Occipital lobe (tissue), 2 donors: ENCODE results near the gene BCL2. TPM values are rescaled to one million over a fixed set of nuclear protein-coding genes. Genes with fewer than 3 reads are reported as not detected.
"Not testable (repeated sequence)": the region's sequence is repeated elsewhere in the genome, so short reads cannot be mapped to it uniquely, and the experiment has no call there.

Experiments
- DNase-seq: peaks from one replicate; lab custom pipeline; 2025; lab: John Stamatoyannopoulos, UW
- total RNA-seq: library from RNA; depleted of rRNA; stranded (reverse); fragments of >200 nt; gene quantifications from one replicate; pipeline ENCODE4 v1.2.3, GENCODE V29; 2014

BCL2 gene
- 30.6 TPM for total RNA-seq

DNA sequence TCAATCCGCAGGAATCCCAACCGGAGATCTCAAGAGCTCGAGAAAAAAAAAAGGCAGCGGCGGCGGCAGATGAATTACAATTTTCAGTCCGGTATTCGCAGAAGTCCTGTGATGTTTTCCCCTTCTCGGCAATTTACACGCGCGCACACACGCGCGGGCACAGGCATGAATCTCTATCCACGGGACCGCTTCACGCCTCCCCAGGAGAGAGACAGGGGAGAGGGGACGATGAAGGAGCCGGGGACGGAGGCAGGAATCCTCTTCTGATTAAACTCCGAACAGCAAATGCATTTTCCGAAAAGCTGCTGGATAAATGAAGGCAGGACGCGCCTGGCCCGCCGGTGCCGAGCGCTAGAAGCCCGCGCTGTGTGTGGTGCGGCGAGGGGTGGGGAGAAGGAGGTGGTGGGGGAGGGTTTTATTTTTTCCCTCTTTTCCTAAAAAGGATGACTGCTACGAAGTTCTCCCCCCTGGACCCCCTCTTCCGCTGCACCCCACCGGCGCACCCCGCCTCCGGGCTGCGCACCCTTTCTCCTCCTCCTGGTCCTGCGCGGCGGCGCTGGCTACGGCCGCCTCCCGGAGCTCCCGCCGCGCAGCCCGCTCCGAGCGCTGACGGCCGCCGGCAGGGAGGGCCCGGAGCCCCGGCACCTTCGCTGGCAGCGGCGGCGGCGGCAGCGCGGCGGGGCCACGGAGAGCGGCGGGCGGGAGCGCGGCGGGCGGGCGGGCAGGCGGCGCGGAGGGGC, at the start of gene BCL2:
Gene BCL2 (minus strand): TSS at position 387 of the 740 bp plus-strand sequence.
- DNase-seq: peak; percentile 46

GRCh38 chr18:63368611-63369010, 49.0 kb upstream of the BCL2 start:
- no peak for DNase-seq

DNA sequence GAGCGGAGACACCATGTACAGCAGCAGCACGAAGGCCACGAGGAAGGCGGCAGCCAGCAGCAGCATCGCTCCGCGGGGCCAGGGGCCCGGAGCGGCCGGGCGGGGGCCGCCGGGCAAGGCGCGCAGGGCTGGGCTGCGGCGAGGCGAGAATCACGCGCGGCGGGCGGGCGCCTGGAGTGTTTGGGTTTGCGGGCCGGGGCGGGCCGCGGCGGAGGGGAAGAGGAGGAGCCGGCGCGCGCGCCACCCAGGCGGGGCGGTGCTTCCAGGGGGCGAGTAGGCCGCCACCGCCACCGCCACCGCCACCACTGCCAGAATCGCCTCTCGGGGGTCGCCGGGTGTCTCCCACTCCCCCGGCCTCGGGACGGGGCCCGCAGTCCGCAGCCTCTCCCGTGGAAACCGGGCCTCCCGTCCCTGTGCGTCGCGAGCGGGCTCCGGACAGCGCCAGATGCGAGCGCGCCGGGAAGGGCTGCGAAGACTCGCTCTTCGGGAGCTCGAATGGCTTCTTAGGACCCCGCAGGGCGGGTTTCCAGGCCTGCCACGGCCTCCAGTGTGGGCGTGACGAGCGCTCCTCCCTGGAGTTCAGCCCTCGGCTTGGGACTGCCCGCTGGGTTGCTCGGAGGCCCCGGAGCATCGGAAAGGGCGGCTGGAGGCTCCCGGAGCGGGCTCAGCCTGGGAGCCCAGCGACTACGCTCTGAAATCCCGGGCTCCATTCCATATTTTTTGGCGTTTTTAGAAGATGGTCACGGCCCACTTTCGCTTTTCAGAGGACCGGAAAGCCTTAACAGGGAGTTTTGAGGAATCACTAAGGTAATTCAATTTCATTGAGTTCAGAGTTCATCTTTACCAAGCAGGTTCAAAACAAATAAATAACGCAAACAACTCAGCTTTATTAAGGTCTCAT, 47.7 kb upstream of the BCL2 start, which contains the start of gene KDSR:
Gene KDSR (minus strand): TSS at position 154 of the 901 bp plus-strand sequence. CDS start 88 bp downstream, at position 66.
- peak; percentile 94 for DNase-seq

DNA sequence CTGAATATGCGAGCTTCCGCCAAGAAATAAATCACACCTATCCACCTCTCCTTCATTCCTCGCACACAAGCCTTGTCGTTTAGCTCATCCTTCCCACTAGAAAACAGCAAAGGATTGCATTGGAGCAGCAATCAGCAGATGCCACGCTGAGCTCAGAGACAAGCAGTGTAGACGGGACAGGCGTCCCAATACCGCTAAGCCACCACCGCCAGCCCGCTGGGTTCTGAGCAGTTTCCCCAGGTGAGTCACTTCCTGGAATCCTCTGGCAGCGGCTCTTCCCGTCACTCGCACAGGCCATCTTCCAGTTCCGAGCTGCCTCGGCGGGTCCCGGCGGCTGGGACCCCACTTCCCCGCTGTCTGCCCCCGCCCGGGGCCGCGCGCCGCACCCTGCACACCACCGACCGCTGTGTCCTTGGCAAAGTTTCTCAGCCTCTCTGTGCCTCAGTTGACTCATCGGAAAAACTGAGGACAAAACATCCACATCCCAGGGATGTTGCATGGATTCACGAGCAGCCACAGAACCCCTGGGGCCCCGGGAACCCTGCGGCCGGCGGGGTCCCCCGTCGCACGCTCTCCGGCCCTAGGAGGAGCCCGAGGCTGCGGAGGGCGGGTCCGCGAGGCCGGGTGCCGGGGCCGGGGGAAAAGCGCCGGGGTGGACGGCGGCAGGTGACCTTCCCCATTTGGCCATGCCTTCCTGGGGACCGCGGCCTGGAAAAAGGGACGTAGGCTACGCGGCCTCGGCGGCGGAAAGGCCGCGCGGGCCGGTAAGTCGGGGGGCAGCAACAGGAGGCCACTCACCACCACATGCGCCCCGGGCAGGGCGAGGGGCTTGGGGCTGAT, 46.9 kb upstream of the BCL2 start:
- peak; percentile 24 for DNase-seq

GRCh38 chr18:63365876-63366212, 46.3 kb upstream of the BCL2 start:
- no peak for DNase-seq

- DNase-seq: no peak
Observed at GRCh38 chr18:63363951-63364350, 44.4 kb upstream of the BCL2 start.

GRCh38 chr18:63363420-63363819, 43.9 kb upstream of the BCL2 start:
- not testable (repeated sequence) for DNase-seq

GRCh38 chr18:63356272-63356896, 36.8 kb upstream of the BCL2 start:
- DNase-seq: no peak

DNA sequence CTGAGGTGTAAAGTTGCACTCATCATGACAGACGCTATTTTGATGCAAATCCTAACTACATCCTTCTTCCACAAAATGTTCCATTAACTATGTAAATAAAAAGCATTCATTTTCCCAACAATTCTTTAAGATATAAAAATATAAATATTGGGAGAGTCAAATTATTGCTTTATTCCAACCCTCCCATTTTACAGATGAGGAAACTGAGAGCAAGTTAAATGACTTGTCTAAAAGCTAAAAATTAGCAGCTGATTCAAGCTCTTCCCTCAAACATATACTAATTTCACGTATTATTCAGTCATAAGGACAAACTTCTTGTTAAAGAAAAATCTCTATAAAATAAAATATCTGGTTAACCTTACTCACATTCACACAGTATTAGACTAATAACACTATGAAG, 30.7 kb upstream of the BCL2 start:
- DNase-seq: no peak

DNA sequence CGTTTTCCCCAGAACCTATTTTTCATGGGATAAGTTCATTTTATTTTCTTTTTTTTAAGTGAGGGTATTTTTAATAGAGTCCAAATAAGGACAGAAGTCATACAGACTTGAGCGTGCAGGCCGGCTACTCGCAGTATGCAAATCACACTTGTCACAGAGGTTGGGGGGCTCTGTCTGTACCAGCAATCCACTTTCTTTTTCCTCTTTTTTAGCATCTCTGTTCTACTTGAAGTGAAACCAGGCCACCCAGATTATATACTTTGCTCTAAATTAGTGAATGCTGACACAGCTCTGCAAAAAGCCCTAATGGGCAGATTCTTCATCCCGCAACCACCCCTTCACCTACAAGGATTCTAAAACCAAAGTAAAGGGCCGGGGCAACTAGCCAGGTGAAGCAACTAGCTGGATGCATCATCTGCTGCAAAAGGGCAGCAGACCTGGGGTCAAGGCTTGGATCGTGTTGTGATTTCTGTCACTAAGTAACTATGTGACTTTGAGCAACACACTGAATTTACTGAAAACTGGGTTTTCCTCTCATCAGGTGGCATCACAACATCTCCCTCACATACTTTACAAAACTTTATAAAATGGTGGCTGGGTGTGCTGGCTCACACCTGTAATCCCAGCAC, 29.1 kb upstream of the BCL2 start:
- no peak for DNase-seq

- no peak for DNase-seq
Observed at GRCh38 chr18:63346480-63347183, 27.1 kb upstream of the BCL2 start.

GRCh38 chr18:63346031-63346430, 26.5 kb upstream of the BCL2 start:
- no peak for DNase-seq

GRCh38 chr18:63344918-63345317, 25.3 kb upstream of the BCL2 start:
- DNase-seq: no peak

DNA sequence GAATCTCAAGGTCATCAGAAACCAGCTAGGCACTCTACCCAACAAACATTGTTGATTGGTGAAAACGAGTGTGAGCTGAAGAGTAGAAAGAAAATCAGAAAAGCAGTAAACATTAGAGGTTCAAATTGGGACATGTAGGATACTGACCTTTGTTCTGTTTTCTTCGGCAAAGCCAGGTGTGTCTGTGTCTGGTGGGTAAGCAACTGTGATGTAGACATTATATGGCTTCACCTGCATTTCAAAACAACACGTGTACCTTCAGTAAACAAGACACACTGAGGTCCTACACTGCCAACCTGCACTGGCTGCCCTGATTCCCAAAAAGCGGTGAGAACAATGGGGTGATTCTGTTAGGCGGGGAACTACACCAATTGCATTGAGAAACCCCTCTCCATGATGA, 24.7 kb upstream of the BCL2 start:
- no peak for DNase-seq

GRCh38 chr18:63342206-63342605, 22.6 kb upstream of the BCL2 start:
- DNase-seq: no peak

GRCh38 chr18:63339920-63340484, 20.4 kb upstream of the BCL2 start:
- no peak for DNase-seq

DNA sequence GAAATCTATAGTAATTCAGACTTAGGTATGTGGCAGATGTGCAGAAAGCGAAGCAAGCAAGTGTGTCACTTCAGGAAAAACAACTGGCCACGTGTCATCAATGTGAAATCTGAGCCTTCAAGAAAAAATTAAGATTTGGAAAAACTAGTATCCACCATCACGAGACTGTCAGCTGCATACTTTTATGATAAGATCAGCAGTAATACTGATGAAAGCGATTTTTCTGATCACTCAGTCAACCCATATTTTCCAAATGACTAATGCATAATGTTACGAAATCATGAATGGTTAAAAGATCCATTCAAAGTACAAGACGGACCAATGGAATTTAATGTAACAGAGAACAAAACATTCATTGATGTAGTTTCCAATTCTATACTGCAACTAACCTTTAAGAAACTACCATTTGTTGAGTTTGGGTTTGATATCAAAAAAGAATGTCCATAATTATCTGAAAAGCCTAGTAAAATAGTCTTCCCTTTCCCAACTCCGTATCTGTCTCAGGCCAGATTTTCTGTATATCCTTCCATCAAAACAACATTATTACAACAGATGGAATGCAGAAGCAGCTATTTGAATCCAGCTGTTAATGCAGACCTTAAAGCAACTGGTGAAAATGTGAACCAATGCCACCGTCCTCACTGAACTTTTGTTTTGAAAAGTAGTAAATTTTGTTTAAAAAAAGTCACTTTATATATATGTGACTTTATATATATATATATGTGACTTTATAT, 17.0 kb upstream of the BCL2 start:
- DNase-seq: no peak

GRCh38 chr18:63331105-63331504, 11.5 kb upstream of the BCL2 start:
- DNase-seq: no peak
